Fibroblast of pulmonary artery (primary cell): Measurements from ENCODE around the gene SLC22A2.

ENCODE experiments used
- DNase-seq: peaks from one replicate; pipeline ENCODE4 v3.0.0-alpha.2; 2010; ENCODE audit warnings: low read depth
- H3K4me3 ChIP-seq: replicated peaks from 2 replicates; pipeline ENCODE4 v1.5.1; 2011; ENCODE audit warnings: low read depth, mild to moderate bottlenecking, control low read depth, low read length, moderate library complexity
- TF ChIP-seq, protein P1 (sequence below): IDR thresholded peaks from 2 replicates; pipeline ENCODE4 v1.5.1; 2011; ENCODE audit warnings: mild to moderate bottlenecking, control low read depth, low read length, inconsistent platforms; ENCODE audit errors: missing control alignments

SLC22A2 gene

DNA sequence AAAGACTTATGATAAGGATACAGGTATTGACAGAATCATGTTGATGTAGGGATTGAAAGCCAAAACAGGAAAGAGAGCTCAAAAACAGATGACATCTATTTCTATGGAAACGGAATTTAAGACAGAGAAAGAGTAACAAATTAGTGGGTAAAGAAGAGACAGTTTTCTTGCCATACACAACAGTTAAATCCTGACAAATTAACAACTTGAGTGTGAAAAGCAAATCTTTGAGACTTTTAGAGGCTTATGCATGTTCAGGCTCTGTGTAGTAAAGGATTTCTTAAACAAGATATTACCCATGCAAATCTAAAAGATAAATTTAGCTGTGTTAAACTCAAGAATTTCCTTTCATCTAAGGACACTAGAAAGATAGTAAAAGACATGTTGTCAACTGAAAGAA, 68.5 kb downstream of the SLC22A2 start:
- no peak overlapping the region for H3K4me3 ChIP-seq
- DNase-seq: no peak
- TF ChIP-seq, protein P1, sequence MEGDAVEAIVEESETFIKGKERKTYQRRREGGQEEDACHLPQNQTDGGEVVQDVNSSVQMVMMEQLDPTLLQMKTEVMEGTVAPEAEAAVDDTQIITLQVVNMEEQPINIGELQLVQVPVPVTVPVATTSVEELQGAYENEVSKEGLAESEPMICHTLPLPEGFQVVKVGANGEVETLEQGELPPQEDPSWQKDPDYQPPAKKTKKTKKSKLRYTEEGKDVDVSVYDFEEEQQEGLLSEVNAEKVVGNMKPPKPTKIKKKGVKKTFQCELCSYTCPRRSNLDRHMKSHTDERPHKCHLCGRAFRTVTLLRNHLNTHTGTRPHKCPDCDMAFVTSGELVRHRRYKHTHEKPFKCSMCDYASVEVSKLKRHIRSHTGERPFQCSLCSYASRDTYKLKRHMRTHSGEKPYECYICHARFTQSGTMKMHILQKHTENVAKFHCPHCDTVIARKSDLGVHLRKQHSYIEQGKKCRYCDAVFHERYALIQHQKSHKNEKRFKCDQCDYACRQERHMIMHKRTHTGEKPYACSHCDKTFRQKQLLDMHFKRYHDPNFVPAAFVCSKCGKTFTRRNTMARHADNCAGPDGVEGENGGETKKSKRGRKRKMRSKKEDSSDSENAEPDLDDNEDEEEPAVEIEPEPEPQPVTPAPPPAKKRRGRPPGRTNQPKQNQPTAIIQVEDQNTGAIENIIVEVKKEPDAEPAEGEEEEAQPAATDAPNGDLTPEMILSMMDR: no peak

DNA sequence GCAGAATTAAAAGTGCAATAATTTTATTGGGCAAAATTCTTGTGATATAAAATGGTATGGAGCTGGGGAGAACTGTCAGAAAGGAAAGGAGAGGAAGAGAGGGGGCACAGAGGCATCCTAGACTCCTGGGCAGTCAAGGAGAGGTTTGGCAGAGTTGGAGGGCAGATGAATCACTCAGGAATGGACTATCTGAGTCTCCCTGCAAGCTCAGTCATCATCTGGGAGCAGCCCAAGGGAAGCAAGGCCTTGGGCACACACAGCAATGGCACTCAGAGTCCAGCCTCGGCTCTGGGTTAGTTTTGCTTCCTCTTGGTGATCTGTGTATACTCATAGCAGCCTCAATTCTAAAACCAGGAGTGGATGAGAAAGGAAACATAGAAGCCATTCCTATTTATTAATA, 69.8 kb downstream of the SLC22A2 start:
- TF ChIP-seq, protein P1: no peak
- no peak overlapping the region for H3K4me3 ChIP-seq
- no peak for DNase-seq

DNA sequence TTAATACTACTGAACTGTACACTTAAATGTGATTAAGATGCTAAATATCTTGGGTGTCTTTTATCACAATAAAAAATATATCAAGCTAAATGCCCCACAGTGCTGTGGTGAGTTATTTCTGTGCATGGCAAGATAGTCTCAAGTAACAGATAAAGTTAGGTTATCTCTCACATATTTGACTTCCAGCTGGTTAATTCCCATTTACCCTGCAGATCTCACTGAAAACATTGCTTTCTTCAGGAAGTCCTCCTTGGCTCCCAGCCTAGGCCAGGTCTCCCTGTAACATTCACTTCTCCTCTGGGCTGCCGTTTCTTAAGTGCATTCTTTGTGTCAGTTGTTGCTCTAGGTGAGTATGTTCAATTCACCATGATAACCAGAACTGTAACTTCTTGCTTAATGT, 77.9 kb downstream of the SLC22A2 start:
- no peak for DNase-seq
- H3K4me3 ChIP-seq: no peak overlapping the region
- TF ChIP-seq, protein P1: no peak

DNA sequence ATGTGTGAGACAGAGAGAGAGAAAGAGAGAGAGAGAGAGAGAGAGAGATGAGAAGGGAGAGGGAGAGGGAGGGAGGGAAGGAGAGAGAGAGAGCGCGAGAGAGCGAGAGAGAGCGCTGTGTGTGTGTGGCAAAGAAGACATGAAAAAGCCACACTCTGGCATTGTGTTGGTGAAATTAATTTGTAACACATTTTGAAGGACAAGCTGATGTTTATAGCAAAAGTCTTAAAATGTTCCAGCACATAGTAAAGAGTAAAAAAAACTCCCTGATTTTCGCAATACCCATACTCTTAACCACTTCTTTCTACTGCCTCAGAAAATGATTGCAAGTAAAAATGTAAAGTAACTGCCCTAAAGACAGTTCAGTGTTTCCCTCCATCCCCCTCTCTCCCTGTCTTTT, 80.3 kb downstream of the SLC22A2 start:
- H3K4me3 ChIP-seq: no peak overlapping the region
- no peak for DNase-seq
- TF ChIP-seq, protein P1: no peak

DNA sequence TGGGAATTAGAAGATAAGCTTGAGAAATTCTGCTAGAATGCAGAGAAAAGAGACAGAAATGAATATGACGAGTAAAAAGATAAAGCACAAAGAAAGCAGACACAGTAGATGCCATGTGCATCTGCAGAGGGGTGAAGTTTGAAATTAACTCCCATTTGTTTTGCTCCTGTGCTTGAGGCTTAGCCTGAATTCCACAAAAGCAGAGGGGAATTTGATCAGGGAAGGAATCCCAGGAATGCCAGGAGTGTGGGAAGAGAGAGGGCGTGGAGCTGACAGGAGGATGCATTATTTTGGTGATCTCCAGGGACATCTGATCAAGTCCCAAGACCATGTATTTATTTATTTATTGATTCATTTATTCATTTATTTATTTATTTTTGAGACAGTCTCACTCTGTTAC, 81.4 kb downstream of the SLC22A2 start:
- DNase-seq: no peak
- TF ChIP-seq, protein P1: no peak
- no peak overlapping the region for H3K4me3 ChIP-seq

DNA sequence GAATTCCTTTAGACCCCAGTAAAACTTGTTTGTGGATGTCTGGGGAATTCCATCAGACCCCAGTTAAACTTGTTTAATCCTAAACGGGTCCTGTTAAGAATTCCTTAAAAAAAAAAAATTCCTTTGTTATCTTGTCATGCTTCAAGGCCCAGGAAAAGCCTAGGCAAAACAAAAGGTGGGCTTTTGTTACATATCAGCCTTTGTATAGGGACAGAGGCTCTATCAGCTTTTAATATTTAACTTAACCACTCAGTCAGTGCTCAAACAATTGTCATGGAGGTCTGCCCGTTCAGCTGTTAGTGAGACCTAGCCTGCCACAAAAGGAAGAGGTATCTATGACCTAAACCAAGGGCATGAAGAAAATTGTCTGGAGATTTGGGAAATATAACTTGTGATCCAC, 83.9 kb downstream of the SLC22A2 start:
- TF ChIP-seq, protein P1: no peak
- H3K4me3 ChIP-seq: no peak overlapping the region
- DNase-seq: no peak

DNA sequence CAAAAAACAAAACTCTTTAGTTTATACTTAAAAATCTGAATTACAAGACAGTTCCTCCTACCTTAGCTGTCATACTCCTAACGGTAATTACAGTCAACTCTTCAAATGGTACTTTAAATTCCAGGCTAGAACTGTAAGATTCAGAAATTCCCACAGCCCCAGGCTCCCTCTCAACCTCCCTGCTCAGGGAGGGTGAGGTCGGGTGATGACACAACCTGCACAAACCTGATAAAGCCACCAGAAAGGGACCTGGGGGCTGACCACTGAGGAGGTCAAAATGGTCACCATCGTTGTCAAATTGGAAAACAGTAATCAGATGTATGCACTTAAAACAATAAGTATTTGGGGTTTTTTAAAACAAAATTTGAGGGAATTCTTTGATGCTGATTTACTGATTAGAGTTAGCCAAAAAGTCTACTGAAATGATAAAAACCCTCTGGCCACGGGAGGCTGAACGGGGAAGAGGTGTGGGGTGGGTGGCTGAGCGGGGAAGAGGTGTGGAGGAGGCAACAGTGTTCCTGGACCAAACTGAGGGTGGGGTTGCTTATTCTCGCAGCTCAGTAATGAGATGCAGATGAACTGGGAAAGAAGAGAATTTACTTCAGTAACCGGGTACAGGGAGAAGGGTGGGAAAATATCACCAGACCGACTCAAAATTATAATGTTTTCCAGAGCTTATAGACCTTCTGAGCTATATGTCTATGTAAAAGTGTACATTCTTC, 84.7 kb downstream of the SLC22A2 start:
- TF ChIP-seq, protein P1: no peak
- no peak for DNase-seq

More for the DNA sequence above, 84.7 kb downstream of the SLC22A2 start:
- H3K4me3 ChIP-seq: no peak overlapping the region
